HepG2 (cell line): ENCODE results near the gene VAPB. TPM values are rescaled to one million over a fixed set of nuclear protein-coding genes. Genes with fewer than 3 reads are reported as not detected.
A peak's percentile ranks its signal among the peaks of the same experiment; 100 is the strongest.

ENCODE experiments used
- ELF1 ChIP-seq: sonication (generic); formaldehyde crosslinking; IDR thresholded peaks from 2 replicates; pipeline ENCODE4 v1.4.0; 2020; ENCODE audit warnings: missing genetic modification reagents
- GTF3A ChIP-seq: sonication (generic); formaldehyde crosslinking; conservative IDR thresholded peaks from 2 replicates; pipeline ENCODE4 v1.4.0; 2020; ENCODE audit warnings: mild to moderate bottlenecking, missing genetic modification reagents
- NFATC3 ChIP-seq: sonication (generic); formaldehyde crosslinking; IDR thresholded peaks from 2 replicates; pipeline ENCODE4 v1.5.1; 2020; ENCODE audit warnings: mild to moderate bottlenecking, missing genetic modification reagents
- SOX6 ChIP-seq, 2 experiments: fragments of 450-650 bp in 1 of 2; sonication (generic) in 1 of 2; formaldehyde crosslinking in 1 of 2; IDR thresholded peaks; 2 replicates each; pipeline versions ENCODE4 v1.4.0 to v1.6.1; 2017 to 2020; ENCODE audit warnings: antibody characterized with exemption in 1 of 2, mild to moderate bottlenecking in 1 of 2, missing genetic modification reagents in 1 of 2
- SRSF1 ChIP-seq: fragments of 200-400 bp; formaldehyde crosslinking; optimal IDR thresholded peaks from 2 replicates; pipeline ENCODE3; 2017; ENCODE audit warnings: mild to moderate bottlenecking, low read depth, low read length, moderate library complexity
- ZNF101 ChIP-seq: sonication (generic); formaldehyde crosslinking; IDR thresholded peaks from 2 replicates; pipeline ENCODE4 v1.4.0; 2020; ENCODE audit warnings: mild to moderate bottlenecking, low read depth, missing genetic modification reagents, borderline replicate concordance
- ZNF501 ChIP-seq: sonication (generic); formaldehyde crosslinking; IDR thresholded peaks from 2 replicates; pipeline ENCODE4 v1.5.1; 2020; ENCODE audit warnings: mild to moderate bottlenecking, moderate library complexity, missing genetic modification reagents
- ZNF569 ChIP-seq: sonication (generic); formaldehyde crosslinking; IDR thresholded peaks from 2 replicates; pipeline ENCODE4 v1.5.0; 2020; ENCODE audit warnings: mild to moderate bottlenecking, missing genetic modification reagents, moderate library complexity, borderline replicate concordance
- ZNF615 ChIP-seq: sonication (generic); formaldehyde crosslinking; IDR thresholded peaks from 2 replicates; pipeline ENCODE4 v1.5.0; 2020; ENCODE audit warnings: mild to moderate bottlenecking, missing genetic modification reagents, borderline replicate concordance
- ZNF616 ChIP-seq: sonication (generic); formaldehyde crosslinking; IDR thresholded peaks from 2 replicates; pipeline ENCODE4 v1.5.0; 2020; ENCODE audit warnings: low read depth, mild to moderate bottlenecking, missing genetic modification reagents
- ZNF773 ChIP-seq: sonication (generic); formaldehyde crosslinking; IDR thresholded peaks from 2 replicates; pipeline ENCODE4 v1.4.0; 2020; ENCODE audit warnings: missing genetic modification reagents, borderline replicate concordance
- ZNF780A ChIP-seq: sonication (generic); formaldehyde crosslinking; IDR thresholded peaks from 2 replicates; pipeline ENCODE4 v1.8.0; 2022; ENCODE audit warnings: mild to moderate bottlenecking, missing genetic modification reagents, moderate library complexity
- ZNF891 ChIP-seq: sonication (generic); formaldehyde crosslinking; IDR thresholded peaks from 2 replicates; pipeline ENCODE4 v1.5.0; 2020; ENCODE audit warnings: mild to moderate bottlenecking, missing genetic modification reagents
- polyA plus RNA-seq, 8 experiments: library from polyadenylated mRNA; depleted of rRNA in 3 of 8; stranded (reverse) in 7 of 8; unstranded in 1 of 8; fragments of >200 nt; fragmentation: Illumina TruSeq in 4 of 8; extraction: Trizol in 4 of 8; gene quantifications; 2 replicates each; pipeline versions ENCODE4 v1.2.1 to v1.2.3, GENCODE V29; 2011 to 2016; ENCODE audit warnings: low read depth in 4 of 8, missing spikeins in 1 of 8, mixed read lengths in 1 of 8; ENCODE audit not compliant: insufficient read depth in 1 of 8
- total RNA-seq, 5 experiments: library from RNA; depleted of rRNA; stranded (reverse); fragments of >200 nt; fragmentation: Illumina TruSeq; extraction: Trizol; gene quantifications; 2 replicates each; pipeline ENCODE4 v1.2.3, GENCODE V29; 2016; ENCODE audit warnings: low read depth in 1 of 5
- TF ChIP-seq, protein P1 (sequence below): sonication (generic); formaldehyde crosslinking; conservative IDR thresholded peaks from 2 replicates; pipeline ENCODE4 v1.8.0; 2022; ENCODE audit warnings: missing genetic modification reagents
- TF ChIP-seq, protein P2 (sequence below): sonication (generic); formaldehyde crosslinking; conservative IDR thresholded peaks from 2 replicates; pipeline ENCODE4 v1.4.0; 2020; ENCODE audit warnings: missing genetic modification reagents
- TF ChIP-seq, protein P3 (sequence below): sonication (generic); formaldehyde crosslinking; IDR thresholded peaks from 2 replicates; pipeline ENCODE4 v1.9.0; 2021; ENCODE audit warnings: missing genetic modification reagents, borderline replicate concordance
- TF ChIP-seq, protein P4 (sequence below): sonication (generic); formaldehyde crosslinking; IDR thresholded peaks from 2 replicates; pipeline ENCODE4 v1.4.0; 2020; ENCODE audit warnings: missing genetic modification reagents
- TF ChIP-seq, protein P5 (sequence below): sonication (generic); formaldehyde crosslinking; IDR thresholded peaks from 2 replicates; pipeline ENCODE4 v1.5.1; 2020; ENCODE audit warnings: mild to moderate bottlenecking, moderate library complexity, missing genetic modification reagents

VAPB gene
- total and polyA plus RNA-seq, 2 of the 13 experiments (the other 11 are each of a cell fraction or from before 2014, with no cell fraction given): 18.6 to 48.5 TPM

DNA sequence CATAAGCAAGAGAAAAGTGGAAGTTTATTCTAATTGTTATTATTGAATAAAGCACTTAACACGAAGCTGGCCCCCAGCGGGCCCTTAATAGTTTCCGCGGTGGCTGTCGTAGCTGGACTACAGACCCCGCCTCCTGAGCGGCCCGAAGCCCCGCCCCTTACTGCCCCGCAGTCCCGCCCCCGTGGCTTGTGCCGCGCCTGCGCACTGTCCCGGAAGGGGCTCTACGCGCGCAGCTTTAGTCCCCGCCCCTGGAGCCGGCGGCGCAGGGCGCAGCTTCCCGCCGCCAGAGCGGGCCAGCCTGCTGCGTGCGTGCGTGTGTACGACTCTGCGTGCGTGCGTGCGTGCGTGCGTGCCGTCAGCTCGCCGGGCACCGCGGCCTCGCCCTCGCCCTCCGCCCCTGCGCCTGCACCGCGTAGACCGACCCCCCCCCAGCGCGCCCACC is at the start of gene VAPB (continued):
- no peak for TF ChIP-seq ZNF101 (CRISPR knock-in tag)
- TF ChIP-seq, protein P1, sequence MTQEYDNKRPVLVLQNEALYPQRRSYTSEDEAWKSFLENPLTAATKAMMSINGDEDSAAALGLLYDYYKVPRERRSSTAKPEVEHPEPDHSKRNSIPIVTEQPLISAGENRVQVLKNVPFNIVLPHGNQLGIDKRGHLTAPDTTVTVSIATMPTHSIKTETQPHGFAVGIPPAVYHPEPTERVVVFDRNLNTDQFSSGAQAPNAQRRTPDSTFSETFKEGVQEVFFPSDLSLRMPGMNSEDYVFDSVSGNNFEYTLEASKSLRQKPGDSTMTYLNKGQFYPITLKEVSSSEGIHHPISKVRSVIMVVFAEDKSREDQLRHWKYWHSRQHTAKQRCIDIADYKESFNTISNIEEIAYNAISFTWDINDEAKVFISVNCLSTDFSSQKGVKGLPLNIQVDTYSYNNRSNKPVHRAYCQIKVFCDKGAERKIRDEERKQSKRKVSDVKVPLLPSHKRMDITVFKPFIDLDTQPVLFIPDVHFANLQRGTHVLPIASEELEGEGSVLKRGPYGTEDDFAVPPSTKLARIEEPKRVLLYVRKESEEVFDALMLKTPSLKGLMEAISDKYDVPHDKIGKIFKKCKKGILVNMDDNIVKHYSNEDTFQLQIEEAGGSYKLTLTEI: no peak
- TF ChIP-seq ZNF616 (CRISPR knock-in tag): 0 out of 2 replicates have a peak, but pooled peaks have one; percentile 28
- TF ChIP-seq SOX6 (IDR thresholded peaks at IDR 0.05): no peak
- peak; percentile 31 for TF ChIP-seq SOX6 (CRISPR knock-in tag; IDR thresholded peaks at IDR 0.05)
- TF ChIP-seq, protein P2, sequence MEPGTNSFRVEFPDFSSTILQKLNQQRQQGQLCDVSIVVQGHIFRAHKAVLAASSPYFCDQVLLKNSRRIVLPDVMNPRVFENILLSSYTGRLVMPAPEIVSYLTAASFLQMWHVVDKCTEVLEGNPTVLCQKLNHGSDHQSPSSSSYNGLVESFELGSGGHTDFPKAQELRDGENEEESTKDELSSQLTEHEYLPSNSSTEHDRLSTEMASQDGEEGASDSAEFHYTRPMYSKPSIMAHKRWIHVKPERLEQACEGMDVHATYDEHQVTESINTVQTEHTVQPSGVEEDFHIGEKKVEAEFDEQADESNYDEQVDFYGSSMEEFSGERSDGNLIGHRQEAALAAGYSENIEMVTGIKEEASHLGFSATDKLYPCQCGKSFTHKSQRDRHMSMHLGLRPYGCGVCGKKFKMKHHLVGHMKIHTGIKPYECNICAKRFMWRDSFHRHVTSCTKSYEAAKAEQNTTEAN: 0 out of 2 replicates have a peak, but pooled peaks have one; percentile 13
- peak; percentile 70 for TF ChIP-seq ELF1 (CRISPR knock-in tag)
- TF ChIP-seq NFATC3: no peak
- TF ChIP-seq, protein P3, sequence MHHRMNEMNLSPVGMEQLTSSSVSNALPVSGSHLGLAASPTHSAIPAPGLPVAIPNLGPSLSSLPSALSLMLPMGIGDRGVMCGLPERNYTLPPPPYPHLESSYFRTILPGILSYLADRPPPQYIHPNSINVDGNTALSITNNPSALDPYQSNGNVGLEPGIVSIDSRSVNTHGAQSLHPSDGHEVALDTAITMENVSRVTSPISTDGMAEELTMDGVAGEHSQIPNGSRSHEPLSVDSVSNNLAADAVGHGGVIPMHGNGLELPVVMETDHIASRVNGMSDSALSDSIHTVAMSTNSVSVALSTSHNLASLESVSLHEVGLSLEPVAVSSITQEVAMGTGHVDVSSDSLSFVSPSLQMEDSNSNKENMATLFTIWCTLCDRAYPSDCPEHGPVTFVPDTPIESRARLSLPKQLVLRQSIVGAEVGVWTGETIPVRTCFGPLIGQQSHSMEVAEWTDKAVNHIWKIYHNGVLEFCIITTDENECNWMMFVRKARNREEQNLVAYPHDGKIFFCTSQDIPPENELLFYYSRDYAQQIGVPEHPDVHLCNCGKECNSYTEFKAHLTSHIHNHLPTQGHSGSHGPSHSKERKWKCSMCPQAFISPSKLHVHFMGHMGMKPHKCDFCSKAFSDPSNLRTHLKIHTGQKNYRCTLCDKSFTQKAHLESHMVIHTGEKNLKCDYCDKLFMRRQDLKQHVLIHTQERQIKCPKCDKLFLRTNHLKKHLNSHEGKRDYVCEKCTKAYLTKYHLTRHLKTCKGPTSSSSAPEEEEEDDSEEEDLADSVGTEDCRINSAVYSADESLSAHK (CRISPR knock-in tag): no peak
- TF ChIP-seq GTF3A: no peak
- TF ChIP-seq ZNF780A: no peak
- TF ChIP-seq ZNF615 (CRISPR knock-in tag): no peak
- TF ChIP-seq SRSF1: no peak
- no peak; the same call in 1 of the 2 replicates for TF ChIP-seq ZNF891
- TF ChIP-seq ZNF773: no peak
- TF ChIP-seq, protein P4, sequence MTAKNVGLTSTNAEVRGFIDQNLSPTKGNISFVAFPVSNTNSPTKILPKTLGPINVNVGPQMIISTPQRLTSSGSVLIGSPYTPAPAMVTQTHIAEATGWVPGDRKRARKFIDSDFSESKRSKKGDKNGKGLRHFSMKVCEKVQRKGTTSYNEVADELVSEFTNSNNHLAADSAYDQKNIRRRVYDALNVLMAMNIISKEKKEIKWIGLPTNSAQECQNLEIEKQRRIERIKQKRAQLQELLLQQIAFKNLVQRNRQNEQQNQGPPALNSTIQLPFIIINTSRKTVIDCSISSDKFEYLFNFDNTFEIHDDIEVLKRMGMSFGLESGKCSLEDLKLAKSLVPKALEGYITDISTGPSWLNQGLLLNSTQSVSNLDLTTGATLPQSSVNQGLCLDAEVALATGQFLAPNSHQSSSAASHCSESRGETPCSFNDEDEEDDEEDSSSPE (CRISPR knock-in tag): peak; percentile 99
- no peak for TF ChIP-seq ZNF569
- TF ChIP-seq, protein P5, sequence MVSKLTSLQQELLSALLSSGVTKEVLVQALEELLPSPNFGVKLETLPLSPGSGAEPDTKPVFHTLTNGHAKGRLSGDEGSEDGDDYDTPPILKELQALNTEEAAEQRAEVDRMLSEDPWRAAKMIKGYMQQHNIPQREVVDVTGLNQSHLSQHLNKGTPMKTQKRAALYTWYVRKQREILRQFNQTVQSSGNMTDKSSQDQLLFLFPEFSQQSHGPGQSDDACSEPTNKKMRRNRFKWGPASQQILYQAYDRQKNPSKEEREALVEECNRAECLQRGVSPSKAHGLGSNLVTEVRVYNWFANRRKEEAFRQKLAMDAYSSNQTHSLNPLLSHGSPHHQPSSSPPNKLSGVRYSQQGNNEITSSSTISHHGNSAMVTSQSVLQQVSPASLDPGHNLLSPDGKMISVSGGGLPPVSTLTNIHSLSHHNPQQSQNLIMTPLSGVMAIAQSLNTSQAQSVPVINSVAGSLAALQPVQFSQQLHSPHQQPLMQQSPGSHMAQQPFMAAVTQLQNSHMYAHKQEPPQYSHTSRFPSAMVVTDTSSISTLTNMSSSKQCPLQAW (CRISPR knock-in tag): peak; percentile 57; the same call in 1 of the 2 replicates
- peak; percentile 43; the same call in 1 of the 2 replicates for TF ChIP-seq ZNF501 (CRISPR knock-in tag)
